ENCODE results near the gene A2M. TPM values are rescaled to one million over a fixed set of nuclear protein-coding genes. Genes with fewer than 3 reads are reported as not detected.

The A2M gene
- total and polyA plus RNA-seq, 4 donors: 1,731 to 2,622 (median 2,052) TPM

DNA sequence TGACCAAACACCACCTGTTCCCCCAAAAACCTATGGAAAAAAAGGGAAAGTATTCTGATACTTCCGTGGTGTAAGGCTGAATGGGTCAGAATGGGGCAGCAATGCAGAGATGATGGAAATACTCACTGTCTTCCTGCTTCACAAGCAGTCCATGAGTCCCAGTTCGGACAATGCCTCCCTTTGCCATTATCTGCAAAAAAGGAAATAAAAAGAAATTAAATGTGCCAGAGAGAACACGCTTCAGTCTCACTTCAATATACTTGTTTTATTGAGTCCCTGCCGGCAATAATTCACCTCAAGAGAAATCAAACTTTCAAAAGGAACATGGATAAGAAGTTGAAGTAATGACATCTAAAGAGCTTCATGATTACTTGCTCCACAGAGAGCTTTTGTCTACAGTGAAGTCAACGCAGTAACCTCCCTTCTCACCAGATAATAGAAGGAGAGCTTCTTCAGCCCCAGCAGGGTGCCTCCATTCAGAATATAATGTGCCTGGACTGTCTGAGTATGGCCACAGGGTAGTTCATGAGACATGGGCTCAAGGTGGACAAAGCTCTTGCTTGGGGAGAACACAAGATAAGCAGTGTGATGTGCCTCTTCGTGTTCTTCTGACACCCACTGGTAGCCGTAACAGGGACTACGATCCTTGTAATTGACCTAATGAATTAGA lies 14.6 kb downstream of the A2M start:
- H3K4me1 ChIP-seq (ENCODE audit: control insufficient read depth in 4 of 4, insufficient read depth in 4 of 4, low read length in 3 of 4): peaks cover 0 to 3% (median under 1%) of the 10 kb centered on the region in 4 donors
- no peaks in the 10 kb centered on the region for H3K27me3 ChIP-seq (ENCODE audit: control insufficient read depth in 4 of 4, insufficient read depth in 4 of 4, low read length in 3 of 4)
- TF ChIP-seq JUND (IDR thresholded peaks at IDR 0.05): no peak
- TF ChIP-seq SP1 (IDR thresholded peaks at IDR 0.05): no peak
- peak in 1 of 2 donors; percentile 4 for TF ChIP-seq EGR1 (IDR thresholded peaks at IDR 0.05; ENCODE audit: low read depth in 2 of 2)
- DNase-seq (ENCODE audit: low spot score): no peak
- no peak overlapping the region for H3K4me3 ChIP-seq (ENCODE audit: low read depth in 1 of 3, low read length in 3 of 3)
- no peak overlapping the region for H3K9ac ChIP-seq (ENCODE audit: low read depth in 1 of 2, low read length in 2 of 2)
- no peaks in the 10 kb centered on the region for H3K9me3 ChIP-seq (ENCODE audit: control insufficient read depth in 4 of 4, low read length in 3 of 4)
- no peak overlapping the region for H3K27ac ChIP-seq (ENCODE audit: low read depth in 1 of 2, low read length in 2 of 2)
- 81% methylated on average over 8 of the region's 8 CpGs for WGBS
- peaks cover 21 to 95% (median 85%) of the 10 kb centered on the region in 4 donors for H3K36me3 ChIP-seq (ENCODE audit: control insufficient read depth in 4 of 4, insufficient read depth in 3 of 4, low read depth in 1 of 4, low read length in 3 of 4)

DNA sequence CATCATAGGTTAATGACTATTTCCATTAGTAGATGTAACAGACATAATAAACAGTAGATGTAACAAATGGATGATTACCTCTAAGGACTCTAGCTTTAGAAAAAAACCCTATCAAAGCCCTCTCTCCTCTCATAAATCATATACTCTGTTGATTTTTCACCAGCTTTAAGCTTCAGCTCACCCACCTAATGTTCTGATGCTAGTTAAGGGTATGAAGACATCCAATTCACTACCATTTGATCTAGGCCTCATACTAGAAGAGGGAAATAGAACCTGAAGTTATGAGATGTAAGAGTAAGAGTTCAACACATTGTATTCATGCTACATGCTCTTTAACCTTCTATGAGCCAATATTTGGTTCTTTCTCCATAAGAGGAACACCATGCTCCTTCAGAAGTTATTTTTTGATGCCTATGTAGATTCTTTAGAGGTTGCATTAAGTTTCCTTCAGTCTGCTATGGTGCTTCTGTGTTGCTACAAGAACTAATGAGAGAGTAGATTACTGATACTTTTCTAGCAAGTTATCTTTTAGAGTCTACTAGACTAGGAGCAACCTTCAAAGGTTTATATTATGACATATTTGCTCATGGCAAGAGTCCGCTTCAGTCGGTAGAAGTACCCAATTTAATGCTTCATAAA lies 16.0 kb downstream of the A2M start:
- Histone ChIP-seq H3K9me3 (ENCODE audit: control insufficient read depth in 4 of 4, low read length in 3 of 4) (no peaks in the 10 kb centered on the region), H3K36me3 (ENCODE audit: control insufficient read depth in 4 of 4, insufficient read depth in 3 of 4, low read depth in 1 of 4, low read length in 3 of 4) (peaks cover 13 to 90% (median 82%) of the 10 kb centered on the region in 4 donors), H3K4me3 (ENCODE audit: low read depth in 1 of 3, low read length in 3 of 3) (no peak overlapping the region), H3K27ac (ENCODE audit: low read depth in 1 of 2, low read length in 2 of 2) (no peak overlapping the region), H3K9ac (ENCODE audit: low read depth in 1 of 2, low read length in 2 of 2) (no peak overlapping the region), H3K4me1 (ENCODE audit: control insufficient read depth in 4 of 4, insufficient read depth in 4 of 4, low read length in 3 of 4) (peaks cover 0 to 3% (median 0%) of the 10 kb centered on the region in 4 donors), H3K27me3 (ENCODE audit: control insufficient read depth in 4 of 4, insufficient read depth in 4 of 4, low read length in 3 of 4) (no peaks in the 10 kb centered on the region)
- DNase-seq (ENCODE audit: low spot score): no peak
- TF ChIP-seq SP1 (IDR thresholded peaks at IDR 0.05) (no peak), HNF4A (conservative IDR thresholded peaks at IDR 0.05) (no peak), NR2F2 (IDR thresholded peaks at IDR 0.05) (no peak)
- TF ChIP-seq, protein P1, sequence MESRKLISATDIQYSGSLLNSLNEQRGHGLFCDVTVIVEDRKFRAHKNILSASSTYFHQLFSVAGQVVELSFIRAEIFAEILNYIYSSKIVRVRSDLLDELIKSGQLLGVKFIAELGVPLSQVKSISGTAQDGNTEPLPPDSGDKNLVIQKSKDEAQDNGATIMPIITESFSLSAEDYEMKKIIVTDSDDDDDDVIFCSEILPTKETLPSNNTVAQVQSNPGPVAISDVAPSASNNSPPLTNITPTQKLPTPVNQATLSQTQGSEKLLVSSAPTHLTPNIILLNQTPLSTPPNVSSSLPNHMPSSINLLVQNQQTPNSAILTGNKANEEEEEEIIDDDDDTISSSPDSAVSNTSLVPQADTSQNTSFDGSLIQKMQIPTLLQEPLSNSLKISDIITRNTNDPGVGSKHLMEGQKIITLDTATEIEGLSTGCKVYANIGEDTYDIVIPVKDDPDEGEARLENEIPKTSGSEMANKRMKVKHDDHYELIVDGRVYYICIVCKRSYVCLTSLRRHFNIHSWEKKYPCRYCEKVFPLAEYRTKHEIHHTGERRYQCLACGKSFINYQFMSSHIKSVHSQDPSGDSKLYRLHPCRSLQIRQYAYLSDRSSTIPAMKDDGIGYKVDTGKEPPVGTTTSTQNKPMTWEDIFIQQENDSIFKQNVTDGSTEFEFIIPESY (IDR thresholded peaks at IDR 0.05): peak; percentile 14
- WGBS: 94% methylated on average over 2 of the region's 2 CpGs

DNA sequence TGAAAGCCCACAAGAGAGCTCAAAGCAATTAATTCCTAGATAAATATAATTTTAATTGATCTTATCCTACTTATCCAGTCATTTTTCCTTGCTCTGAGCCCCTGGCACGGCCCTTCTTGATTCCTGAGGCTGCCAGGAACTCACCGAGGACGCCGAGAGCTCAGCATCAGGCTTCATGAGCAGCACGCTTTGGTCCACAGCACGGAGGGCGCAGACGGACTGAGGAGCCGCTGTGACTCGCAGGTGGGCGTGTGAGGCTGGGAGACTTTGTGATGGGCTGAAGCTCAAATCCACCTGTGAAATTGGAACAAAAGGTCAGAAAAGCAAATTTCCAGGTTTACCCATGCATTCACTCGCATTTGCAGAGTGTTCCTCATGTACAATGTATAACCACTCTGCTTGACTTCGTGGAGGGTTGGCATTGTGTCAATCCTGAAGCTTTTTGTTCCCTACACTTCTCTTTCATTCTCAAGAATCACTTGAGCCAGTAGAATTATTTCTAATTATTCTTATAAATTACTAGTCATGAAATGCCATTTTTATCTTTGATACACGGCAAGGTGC lies 17.2 kb downstream of the A2M start:
- Histone ChIP-seq H3K9me3 (ENCODE audit: control insufficient read depth in 4 of 4, low read length in 3 of 4) (no peaks in the 10 kb centered on the region), H3K27me3 (ENCODE audit: control insufficient read depth in 4 of 4, insufficient read depth in 4 of 4, low read length in 3 of 4) (no peaks in the 10 kb centered on the region), H3K36me3 (ENCODE audit: control insufficient read depth in 4 of 4, insufficient read depth in 3 of 4, low read depth in 1 of 4, low read length in 3 of 4) (peaks cover 15 to 89% (median 82%) of the 10 kb centered on the region in 4 donors), H3K27ac (ENCODE audit: low read depth in 1 of 2, low read length in 2 of 2) (no peak overlapping the region), H3K9ac (ENCODE audit: low read depth in 1 of 2, low read length in 2 of 2) (no peak overlapping the region), H3K4me3 (ENCODE audit: low read depth in 1 of 3, low read length in 3 of 3) (no peak overlapping the region), H3K4me1 (ENCODE audit: control insufficient read depth in 4 of 4, insufficient read depth in 4 of 4, low read length in 3 of 4) (peaks cover 0 to 3% (median 0%) of the 10 kb centered on the region in 4 donors)
- WGBS: 94% methylated on average over 14 of the region's 14 CpGs
- DNase-seq (ENCODE audit: low spot score): no peak
- TF ChIP-seq EGR1 (IDR thresholded peaks at IDR 0.05; ENCODE audit: low read depth in 2 of 2) (no peak), SP1 (IDR thresholded peaks at IDR 0.05) (no peak), HNF4A (conservative IDR thresholded peaks at IDR 0.05) (no peak)

DNA sequence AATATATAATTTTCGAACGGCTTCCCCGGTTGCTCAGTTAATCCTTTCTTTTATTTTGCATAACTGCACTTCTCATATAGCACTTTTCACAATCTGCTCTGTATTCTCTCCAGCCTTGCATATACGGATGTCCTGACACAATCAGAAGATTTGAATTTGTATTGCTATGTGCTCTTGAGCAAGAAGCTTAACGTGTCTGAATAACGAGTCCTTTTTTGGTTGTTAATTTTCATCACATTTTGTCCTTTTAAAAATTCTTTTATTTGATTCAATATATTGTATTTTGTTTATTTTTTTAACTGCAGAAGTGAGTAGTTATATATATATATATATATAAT lies 17.6 kb downstream of the A2M start:
- 96% methylated on average over 6 of the region's 6 CpGs for WGBS
- no peak for DNase-seq (ENCODE audit: low spot score)
- H3K4me1 ChIP-seq (ENCODE audit: control insufficient read depth in 4 of 4, insufficient read depth in 4 of 4, low read length in 3 of 4): peaks cover 0 to 3% (median 0%) of the 10 kb centered on the region in 4 donors
- H3K27ac ChIP-seq (ENCODE audit: low read depth in 1 of 2, low read length in 2 of 2): no peak overlapping the region
- no peaks in the 10 kb centered on the region for H3K9me3 ChIP-seq (ENCODE audit: control insufficient read depth in 4 of 4, low read length in 3 of 4)
- peaks cover 15 to 89% (median 81%) of the 10 kb centered on the region in 4 donors for H3K36me3 ChIP-seq (ENCODE audit: control insufficient read depth in 4 of 4, insufficient read depth in 3 of 4, low read depth in 1 of 4, low read length in 3 of 4)
- no peak overlapping the region for H3K4me3 ChIP-seq (ENCODE audit: low read depth in 1 of 3, low read length in 3 of 3)
- TF ChIP-seq RXRA (IDR thresholded peaks at IDR 0.05) (no peak), EGR1 (IDR thresholded peaks at IDR 0.05; ENCODE audit: low read depth in 2 of 2) (no peak), HNF4G (IDR thresholded peaks at IDR 0.05) (no peak), NR2F2 (IDR thresholded peaks at IDR 0.05) (no peak), RAD21 (IDR thresholded peaks at IDR 0.05) (no peak), HNF4A (conservative IDR thresholded peaks at IDR 0.05) (no peak), JUND (IDR thresholded peaks at IDR 0.05) (no peak), GABPA (IDR thresholded peaks at IDR 0.05 in 1 of 2, conservative IDR thresholded peaks at IDR 0.05 in 1 of 2) (no peak), FOXA2 (IDR thresholded peaks at IDR 0.05) (no peak)
- TF ChIP-seq, protein P2, sequence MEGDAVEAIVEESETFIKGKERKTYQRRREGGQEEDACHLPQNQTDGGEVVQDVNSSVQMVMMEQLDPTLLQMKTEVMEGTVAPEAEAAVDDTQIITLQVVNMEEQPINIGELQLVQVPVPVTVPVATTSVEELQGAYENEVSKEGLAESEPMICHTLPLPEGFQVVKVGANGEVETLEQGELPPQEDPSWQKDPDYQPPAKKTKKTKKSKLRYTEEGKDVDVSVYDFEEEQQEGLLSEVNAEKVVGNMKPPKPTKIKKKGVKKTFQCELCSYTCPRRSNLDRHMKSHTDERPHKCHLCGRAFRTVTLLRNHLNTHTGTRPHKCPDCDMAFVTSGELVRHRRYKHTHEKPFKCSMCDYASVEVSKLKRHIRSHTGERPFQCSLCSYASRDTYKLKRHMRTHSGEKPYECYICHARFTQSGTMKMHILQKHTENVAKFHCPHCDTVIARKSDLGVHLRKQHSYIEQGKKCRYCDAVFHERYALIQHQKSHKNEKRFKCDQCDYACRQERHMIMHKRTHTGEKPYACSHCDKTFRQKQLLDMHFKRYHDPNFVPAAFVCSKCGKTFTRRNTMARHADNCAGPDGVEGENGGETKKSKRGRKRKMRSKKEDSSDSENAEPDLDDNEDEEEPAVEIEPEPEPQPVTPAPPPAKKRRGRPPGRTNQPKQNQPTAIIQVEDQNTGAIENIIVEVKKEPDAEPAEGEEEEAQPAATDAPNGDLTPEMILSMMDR (IDR thresholded peaks at IDR 0.05; ENCODE audit: low read depth, low read length, missing input control): no peak
- TF ChIP-seq, protein P3, sequence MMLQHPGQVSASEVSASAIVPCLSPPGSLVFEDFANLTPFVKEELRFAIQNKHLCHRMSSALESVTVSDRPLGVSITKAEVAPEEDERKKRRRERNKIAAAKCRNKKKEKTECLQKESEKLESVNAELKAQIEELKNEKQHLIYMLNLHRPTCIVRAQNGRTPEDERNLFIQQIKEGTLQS (IDR thresholded peaks at IDR 0.05): no peak
- TF ChIP-seq, protein P1 (IDR thresholded peaks at IDR 0.05): no peak
- TF ChIP-seq, protein P4, sequence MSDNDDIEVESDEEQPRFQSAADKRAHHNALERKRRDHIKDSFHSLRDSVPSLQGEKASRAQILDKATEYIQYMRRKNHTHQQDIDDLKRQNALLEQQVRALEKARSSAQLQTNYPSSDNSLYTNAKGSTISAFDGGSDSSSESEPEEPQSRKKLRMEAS (IDR thresholded peaks at IDR 0.05): no peak
- H3K9ac ChIP-seq (ENCODE audit: low read depth in 1 of 2, low read length in 2 of 2): no peak overlapping the region
- no peaks in the 10 kb centered on the region for H3K27me3 ChIP-seq (ENCODE audit: control insufficient read depth in 4 of 4, insufficient read depth in 4 of 4, low read length in 3 of 4)

Measured in liver (tissue), 9 donors.